Fibroblast of peridontal ligament (primary cell): Measurements from ENCODE around the gene BRD2.

Experiments used
- DNase-seq: peaks from one replicate; pipeline ENCODE4 v3.0.0-alpha.2; 2010; ENCODE audit errors: extremely low read depth

The BRD2 gene

GRCh38 chr6:32993363-32993973 is 25.1 kb downstream of the BRD2 start:
- no peak for DNase-seq

GRCh38 chr6:32995448-32995847 is 27.1 kb downstream of the BRD2 start:
- DNase-seq = no peak

GRCh38 chr6:33000055-33000454 is 31.7 kb downstream of the BRD2 start:
- no peak for DNase-seq

GRCh38 chr6:33001685-33002084 is 33.3 kb downstream of the BRD2 start:
- no peak for DNase-seq

GRCh38 chr6:33004940-33005339 is 36.5 kb downstream of the BRD2 start:
- DNase-seq = no peak

- DNase-seq = no peak
These were observed 39.5 kb downstream of the BRD2 start for GRCh38 chr6:33007831-33008400.

- peak; percentile 19 for DNase-seq
These were observed 40.8 kb downstream of the BRD2 start, which contains the start of gene HLA-DOA for GRCh38 chr6:33008944-33009861. Gene HLA-DOA (minus strand): TSS chr6:33009591.

GRCh38 chr6:33010356-33010755 is 42.0 kb downstream of the BRD2 start:
- DNase-seq = no peak

- DNase-seq = no peak
These were observed 45.2 kb downstream of the BRD2 start for GRCh38 chr6:33013608-33014007.

- DNase-seq = peak; percentile 95
These were observed 46.6 kb downstream of the BRD2 start for GRCh38 chr6:33014841-33015634.

- DNase-seq = no peak
These were observed 47.4 kb downstream of the BRD2 start for GRCh38 chr6:33015798-33016197.

- DNase-seq = no peak
These were observed 48.6 kb downstream of the BRD2 start for GRCh38 chr6:33017018-33017417.

GRCh38 chr6:33017694-33018353 is 49.4 kb downstream of the BRD2 start:
- no peak for DNase-seq

GRCh38 chr6:33018418-33018817 is 50.0 kb downstream of the BRD2 start:
- DNase-seq = no peak

- peak; percentile 75 for DNase-seq
These were observed 50.5 kb downstream of the BRD2 start for GRCh38 chr6:33018904-33019303.

GRCh38 chr6:33019372-33019771 is 51.0 kb downstream of the BRD2 start:
- no peak for DNase-seq

GRCh38 chr6:33021917-33022316 is 53.5 kb downstream of the BRD2 start:
- DNase-seq = no peak

GRCh38 chr6:33023536-33023935 is 55.1 kb downstream of the BRD2 start:
- no peak for DNase-seq

- DNase-seq = no peak
These were observed 56.1 kb downstream of the BRD2 start for GRCh38 chr6:33024521-33024920.

GRCh38 chr6:33028220-33028849 is 59.9 kb downstream of the BRD2 start:
- DNase-seq = no peak
